Thoracic aorta (tissue), 2 donors: ENCODE results near the gene ATP10A. TPM values are rescaled to one million over a fixed set of nuclear protein-coding genes. Genes with fewer than 3 reads are reported as not detected.
"Not testable (repeated sequence)": the region's sequence is repeated elsewhere in the genome, so short reads cannot be mapped to it uniquely, and the experiment has no call there.

Source experiments
- ATAC-seq: fragments of 150-250 bp; one replicate; pipeline ENCODE4 v1.8.0; 2017; ENCODE audit warnings: low read depth; ENCODE audit not compliant: insufficient number of reproducible peaks, low FRiP score
- DNase-seq: peaks from one replicate; pipeline ENCODE4 v3.0.0-alpha.2; 2020; ENCODE audit warnings: low spot score
- H3K27ac ChIP-seq, 2 donors: fragments of 200-600 bp; sonication (generic); 1 replicate in 1 of 2; 2 replicates in 1 of 2; pipeline ENCODE4 v1.5.1; 2016; ENCODE audit warnings: mild to moderate bottlenecking in 2 of 2, moderate library complexity in 2 of 2
- H3K27me3 ChIP-seq: fragments of 200-600 bp; sonication (generic); replicated peaks from 2 replicates; pipeline ENCODE4 v1.6.0; 2016; ENCODE audit warnings: mild to moderate bottlenecking; ENCODE audit not compliant: insufficient read depth
- H3K36me3 ChIP-seq: fragments of 200-600 bp; sonication (generic); one replicate; pipeline ENCODE4 v1.5.1; 2016
- H3K4me1 ChIP-seq, 2 donors: fragments of 200-600 bp; sonication (generic); 1 replicate in 1 of 2; 2 replicates in 1 of 2; pipeline versions ENCODE4 v1.5.1 to v1.6.0; 2016; ENCODE audit warnings: low read depth in 2 of 2, mild to moderate bottlenecking in 1 of 2; ENCODE audit not compliant: control insufficient read depth in 1 of 2
- H3K4me3 ChIP-seq: fragments of 200-600 bp; sonication (generic); 2 replicates; pipeline ENCODE4 v1.5.1; 2016; ENCODE audit warnings: mild to moderate bottlenecking
- H3K9me3 ChIP-seq: fragments of 200-600 bp; sonication (generic); 2 replicates; pipeline ENCODE4 v1.5.1; 2016
- total RNA-seq, 2 donors: library from RNA; depleted of rRNA; stranded (reverse); fragments of >200 nt; gene quantifications; one replicate each; pipeline versions ENCODE4 v1.1.0 to v1.2.3, GENCODE V29; 2016
- TF ChIP-seq, protein P1 (sequence below): fragments of 200-600 bp; sonication (generic); IDR thresholded peaks from one replicate; pipeline ENCODE4 v1.5.1; 2019; ENCODE audit warnings: antibody characterized with exemption

ATP10A gene
- total RNA-seq, 2 donors from 2014 or later, result 59.4 to 89.8 TPM

- H3K4me1 ChIP-seq, result no peaks in the 10 kb centered on the region
- no peak overlapping the region for H3K4me3 ChIP-seq
- no peaks in the 10 kb centered on the region for H3K9me3 ChIP-seq
- no peak overlapping the region for H3K27ac ChIP-seq
- TF ChIP-seq, protein P1, sequence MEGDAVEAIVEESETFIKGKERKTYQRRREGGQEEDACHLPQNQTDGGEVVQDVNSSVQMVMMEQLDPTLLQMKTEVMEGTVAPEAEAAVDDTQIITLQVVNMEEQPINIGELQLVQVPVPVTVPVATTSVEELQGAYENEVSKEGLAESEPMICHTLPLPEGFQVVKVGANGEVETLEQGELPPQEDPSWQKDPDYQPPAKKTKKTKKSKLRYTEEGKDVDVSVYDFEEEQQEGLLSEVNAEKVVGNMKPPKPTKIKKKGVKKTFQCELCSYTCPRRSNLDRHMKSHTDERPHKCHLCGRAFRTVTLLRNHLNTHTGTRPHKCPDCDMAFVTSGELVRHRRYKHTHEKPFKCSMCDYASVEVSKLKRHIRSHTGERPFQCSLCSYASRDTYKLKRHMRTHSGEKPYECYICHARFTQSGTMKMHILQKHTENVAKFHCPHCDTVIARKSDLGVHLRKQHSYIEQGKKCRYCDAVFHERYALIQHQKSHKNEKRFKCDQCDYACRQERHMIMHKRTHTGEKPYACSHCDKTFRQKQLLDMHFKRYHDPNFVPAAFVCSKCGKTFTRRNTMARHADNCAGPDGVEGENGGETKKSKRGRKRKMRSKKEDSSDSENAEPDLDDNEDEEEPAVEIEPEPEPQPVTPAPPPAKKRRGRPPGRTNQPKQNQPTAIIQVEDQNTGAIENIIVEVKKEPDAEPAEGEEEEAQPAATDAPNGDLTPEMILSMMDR, result no peak
- no peak for DNase-seq
- no peak for ATAC-seq
- no peaks in the 10 kb centered on the region for H3K36me3 ChIP-seq
- no peaks in the 10 kb centered on the region for H3K27me3 ChIP-seq
These were observed 213.7 kb downstream of the ATP10A start for GRCh38 chr15:25649390-25649789.

DNA sequence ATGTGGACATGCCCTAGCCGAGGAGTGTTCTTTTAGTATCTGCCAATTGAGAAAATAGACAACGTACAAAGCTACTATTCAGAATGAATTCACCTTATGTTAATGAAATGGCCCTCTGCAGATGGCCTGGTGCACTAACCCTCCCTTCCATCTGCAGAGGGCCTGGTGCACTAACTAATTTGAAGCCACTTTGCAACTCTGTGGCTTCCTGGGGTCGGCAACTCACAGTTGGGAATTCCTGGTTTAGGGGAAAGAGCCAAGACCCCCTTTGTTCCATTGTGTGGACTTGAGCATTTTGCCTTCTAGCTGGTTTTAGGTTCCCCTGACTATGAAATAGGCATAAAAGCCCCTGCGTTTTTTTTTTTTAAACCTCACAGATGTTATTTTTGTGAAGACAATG, 220.0 kb downstream of the ATP10A start:
- H3K4me3 ChIP-seq, result no peak overlapping the region
- no peaks in the 10 kb centered on the region for H3K9me3 ChIP-seq
- no peaks in the 10 kb centered on the region for H3K4me1 ChIP-seq
- DNase-seq (no peak), ATAC-seq (no peak)
- H3K27me3 ChIP-seq, result no peaks in the 10 kb centered on the region
- H3K36me3 ChIP-seq, result no peaks in the 10 kb centered on the region
- TF ChIP-seq, protein P1, result no peak
- H3K27ac ChIP-seq, result no peak overlapping the region

GRCh38 chr15:25641762-25642161, 221.4 kb downstream of the ATP10A start:
- ATAC-seq (no peak), DNase-seq (no peak)
- Histone ChIP-seq H3K4me1 (no peaks in the 10 kb centered on the region), H3K4me3 (no peak overlapping the region), H3K27me3 (no peaks in the 10 kb centered on the region), H3K27ac (no peak overlapping the region), H3K36me3 (no peaks in the 10 kb centered on the region), H3K9me3 (no peaks in the 10 kb centered on the region)
- TF ChIP-seq, protein P1, result no peak

DNA sequence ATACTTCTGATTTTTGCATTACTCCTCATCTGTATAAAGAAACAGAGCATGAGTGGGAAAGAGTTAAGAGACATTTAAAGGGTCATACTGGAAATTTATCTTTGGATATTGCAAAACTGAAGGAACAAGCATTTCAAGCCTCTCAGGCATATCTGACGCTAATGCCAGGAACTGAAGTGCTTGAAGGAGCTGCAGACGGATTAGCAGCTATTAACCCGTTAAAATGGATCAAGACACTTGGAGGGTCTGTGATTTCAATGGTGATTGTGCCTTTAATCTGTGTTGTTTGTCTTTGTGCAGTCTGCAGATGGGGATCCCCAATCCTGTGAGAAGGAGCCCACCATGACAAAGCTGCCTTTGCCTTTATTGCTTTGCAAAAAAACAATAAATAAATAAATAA, 221.8 kb downstream of the ATP10A start:
- TF ChIP-seq, protein P1, result no peak
- ATAC-seq, result no peak
- Histone ChIP-seq H3K36me3 (no peaks in the 10 kb centered on the region), H3K9me3 (no peaks in the 10 kb centered on the region), H3K4me1 (no peaks in the 10 kb centered on the region), H3K27ac (no peak overlapping the region), H3K4me3 (no peak overlapping the region), H3K27me3 (no peaks in the 10 kb centered on the region)
- DNase-seq, result no peak

DNA sequence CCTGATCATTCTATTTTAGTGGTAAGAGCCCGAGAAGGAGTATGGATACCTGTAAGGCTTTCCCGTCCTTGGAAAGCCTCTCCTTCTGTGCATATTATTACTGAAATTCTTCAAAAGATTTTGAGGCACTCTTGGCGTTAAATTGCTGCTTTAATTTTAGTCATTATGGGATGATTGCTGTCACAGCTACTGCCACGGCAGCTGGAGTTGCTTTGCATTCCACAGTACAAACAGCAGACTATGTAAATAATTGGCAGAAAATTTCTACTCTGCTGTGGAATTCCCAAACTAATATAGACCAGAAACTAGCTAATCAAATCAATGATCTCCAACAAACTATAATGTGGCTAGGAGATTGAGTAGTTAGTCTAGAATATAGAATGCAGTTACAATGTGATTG, 222.2 kb downstream of the ATP10A start:
- H3K36me3 ChIP-seq, ATAC-seq: not testable (repeated sequence)

GRCh38 chr15:25640381-25640780, 222.7 kb downstream of the ATP10A start:
- Histone ChIP-seq H3K9me3 (no peaks in the 10 kb centered on the region), H3K27ac (no peak overlapping the region), H3K36me3 (no peaks in the 10 kb centered on the region), H3K4me1 (peaks cover 0 to 6% of the 10 kb centered on the region in 2 donors), H3K27me3 (no peaks in the 10 kb centered on the region), H3K4me3 (no peak overlapping the region)
- no peak for DNase-seq
- no peak for ATAC-seq
- TF ChIP-seq, protein P1, result no peak

More for the DNA sequence above, 222.2 kb downstream of the ATP10A start:
- not testable (repeated sequence) for H3K4me3 ChIP-seq, H3K4me1 ChIP-seq, DNase-seq, H3K27me3 ChIP-seq, H3K9me3 ChIP-seq, H3K27ac ChIP-seq

DNA sequence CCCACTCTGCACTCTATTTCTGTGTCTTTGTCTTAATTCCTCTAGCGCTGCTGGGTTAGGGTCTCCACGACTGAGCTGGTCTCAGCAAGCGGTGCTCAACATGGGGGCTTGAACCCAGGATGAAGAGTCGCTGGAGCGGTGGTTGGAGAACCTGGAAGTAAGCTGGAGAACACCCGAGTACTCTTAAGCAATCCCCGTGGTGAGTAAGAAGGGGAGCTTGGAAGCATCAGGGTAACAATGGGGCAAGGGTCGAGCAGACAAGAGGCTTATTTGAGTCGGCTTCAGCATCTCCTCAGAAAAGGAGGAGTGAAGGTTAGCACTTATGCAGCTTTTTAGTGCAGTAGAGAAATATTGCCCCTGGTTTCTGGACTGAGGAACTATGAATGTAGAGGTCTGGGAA, 226.6 kb downstream of the ATP10A start:
- not testable (repeated sequence) for H3K27me3 ChIP-seq, H3K4me3 ChIP-seq, H3K36me3 ChIP-seq, DNase-seq, H3K4me1 ChIP-seq, ATAC-seq, H3K27ac ChIP-seq, H3K9me3 ChIP-seq
